Esophagus muscularis mucosa (tissue), 3 donors: Measurements from ENCODE around the gene ADAMTS13.

ENCODE experiments used
- CTCF ChIP-seq, 3 experiments: fragments of 200-600 bp in 2 of 3; fragments of 450-650 bp in 1 of 3; sonication (generic) in 2 of 3; IDR thresholded peaks; one replicate each; pipeline ENCODE4 v1.5.1; 2017 to 2019; ENCODE audit warnings: antibody characterized with exemption in 3 of 3, mild to moderate bottlenecking in 2 of 3, moderate library complexity in 1 of 3
- POLR2A ChIP-seq: fragments of 450-650 bp; IDR thresholded peaks from one replicate; pipeline ENCODE4 v1.6.1; 2017; ENCODE audit warnings: antibody characterized with exemption, moderate library complexity, mild to moderate bottlenecking, low read depth

- TF ChIP-seq CTCF (IDR thresholded peaks at IDR 0.05) (peak in 1 of 3 experiments; percentile 24), POLR2A (peak; percentile 68)
Observed at GRCh38 chr9:133375724-133376654, 46.2 kb upstream of the ADAMTS13 start, which contains the start of the genes STKLD1 and SURF4.
